Hematopoietic multipotent progenitor cell treated with erythropoietin and hydrocortisone succinate and interleukin-3 and kit ligand, for 17 days (in vitro differentiated cells): ENCODE data around the gene LY6G6D.
A peak's percentile ranks its signal among the peaks of the same experiment; 100 is the strongest.
"Not testable (repeated sequence)": the region's sequence is repeated elsewhere in the genome, so short reads cannot be mapped to it uniquely, and the experiment has no call there.

Experiments
- DNase-seq: peaks from one replicate; pipeline ENCODE4 v3.0.0-alpha.2; 2015; ENCODE audit warnings: low spot score

The LY6G6D gene

GRCh38 chr6:31692353-31692752, 22.8 kb upstream of the LY6G6D start:
- no peak for DNase-seq

GRCh38 chr6:31692886-31693285, 22.3 kb upstream of the LY6G6D start:
- DNase-seq, result no peak

GRCh38 chr6:31693535-31693934, 21.6 kb upstream of the LY6G6D start:
- DNase-seq, result no peak

- no peak for DNase-seq
These were observed 17.6 kb upstream of the LY6G6D start for GRCh38 chr6:31697555-31697954.

- DNase-seq, result no peak
These were observed 14.3 kb upstream of the LY6G6D start for GRCh38 chr6:31700740-31701401.

GRCh38 chr6:31701666-31702404, 13.3 kb upstream of the LY6G6D start:
- DNase-seq, result peak; percentile 73

- DNase-seq, result no peak
These were observed 12.7 kb upstream of the LY6G6D start for GRCh38 chr6:31702405-31702818.

GRCh38 chr6:31702819-31703716, 12.1 kb upstream of the LY6G6D start, which contains the start of gene ABHD16A:
Gene ABHD16A (minus strand): TSS chr6:31703324. CDS start chr6:31703281, 43 bp downstream.
- DNase-seq, result peak; percentile 96

- no peak for DNase-seq
These were observed 9.2 kb upstream of the LY6G6D start for GRCh38 chr6:31705931-31706330.

GRCh38 chr6:31706599-31706998, 8.5 kb upstream of the LY6G6D start, which contains the start of gene LY6G6F:
Gene LY6G6F (plus strand): TSS chr6:31706866. CDS start chr6:31706907, 41 bp downstream.
- DNase-seq, result no peak

GRCh38 chr6:31707701-31708100, 7.4 kb upstream of the LY6G6D start:
- DNase-seq, result no peak

- no peak for DNase-seq
These were observed 6.9 kb upstream of the LY6G6D start for GRCh38 chr6:31708224-31708623.

GRCh38 chr6:31709157-31709556, 6.0 kb upstream of the LY6G6D start:
- DNase-seq, result not testable (repeated sequence)

- DNase-seq, result no peak
These were observed 4.5 kb upstream of the LY6G6D start for GRCh38 chr6:31710523-31711219.

- DNase-seq, result peak; percentile 59
These were observed 3.9 kb upstream of the LY6G6D start for GRCh38 chr6:31711233-31711632.

GRCh38 chr6:31712296-31712695, 2.9 kb upstream of the LY6G6D start:
- no peak for DNase-seq

- DNase-seq, result no peak
These were observed 1.7 kb upstream of the LY6G6D start for GRCh38 chr6:31713465-31713864.

GRCh38 chr6:31713991-31714684, 1.0 kb upstream of the LY6G6D start:
- DNase-seq, result no peak

- DNase-seq, result no peak
These were observed 2.5 kb downstream of the LY6G6D start for GRCh38 chr6:31717499-31718222.

- DNase-seq, result no peak
These were observed 3.1 kb downstream of the LY6G6D start for GRCh38 chr6:31718265-31718664.
